Measurements from ENCODE around the gene HMOX1.

HMOX1 gene

GRCh38 chr22:35409783-35410662 is 29.1 kb downstream of the HMOX1 start:
- DNase-seq = no peak

DNA sequence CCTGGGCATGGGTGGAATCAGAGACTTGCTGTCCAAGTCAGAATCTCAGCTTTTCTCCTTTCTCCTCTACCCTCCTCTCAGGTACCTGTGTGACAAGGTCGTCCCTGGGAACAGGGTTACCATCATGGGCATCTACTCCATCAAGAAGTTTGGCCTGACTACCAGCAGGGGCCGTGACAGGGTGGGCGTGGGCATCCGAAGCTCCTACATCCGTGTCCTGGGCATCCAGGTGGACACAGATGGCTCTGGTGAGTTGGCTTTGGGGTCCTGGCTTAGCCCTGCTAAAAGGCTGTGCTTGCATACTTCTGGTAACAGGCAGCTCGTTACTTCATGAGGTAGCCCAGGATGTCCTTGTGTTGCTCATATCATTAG is 29.8 kb downstream of the HMOX1 start:
- no peak for DNase-seq

DNA sequence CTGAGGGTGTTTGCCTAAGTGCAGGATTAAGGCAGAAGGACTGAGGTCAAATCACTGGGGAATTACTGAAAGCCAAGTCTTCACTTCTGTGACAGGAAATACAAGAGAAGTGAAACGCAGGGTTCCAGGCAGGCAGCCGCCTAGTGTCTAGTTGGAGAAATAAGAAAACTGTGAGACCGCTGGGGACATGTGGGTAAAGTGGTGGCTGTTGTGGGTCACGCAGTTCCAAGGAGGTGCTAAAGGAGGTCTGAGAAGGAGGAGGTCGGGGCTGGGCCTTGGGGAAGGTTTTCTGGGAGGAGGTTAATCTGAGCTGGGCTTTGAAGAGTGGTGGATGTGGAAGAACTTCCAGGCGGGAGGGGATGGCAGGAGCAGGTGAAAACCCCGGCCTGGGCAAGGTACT is 30.2 kb downstream of the HMOX1 start:
- DNase-seq = no peak

- DNase-seq = no peak
Observed at GRCh38 chr22:35413624-35414023, 32.7 kb downstream of the HMOX1 start.

DNA sequence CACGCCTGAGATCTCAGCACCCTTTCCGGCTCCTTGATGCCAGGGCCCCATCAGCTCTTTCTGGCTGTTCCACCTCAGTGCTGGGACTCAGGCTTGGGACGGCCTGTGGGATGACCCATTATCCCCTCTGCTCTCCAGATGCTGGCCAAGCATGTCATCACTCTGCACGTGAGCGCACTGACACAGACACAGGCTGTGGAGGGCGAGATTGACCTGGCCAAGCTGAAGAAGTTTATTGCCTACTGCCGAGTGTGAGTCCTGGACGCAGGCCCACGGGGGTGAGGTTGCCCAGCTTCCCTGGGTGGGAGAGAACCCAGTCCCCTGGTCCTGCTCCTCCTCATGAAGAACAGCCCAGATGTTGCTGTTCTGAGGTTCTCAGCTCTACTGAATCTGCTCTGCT is 36.7 kb downstream of the HMOX1 start:
- no peak for DNase-seq

GRCh38 chr22:35418088-35418487 is 37.2 kb downstream of the HMOX1 start:
- no peak for DNase-seq

GRCh38 chr22:35418731-35419130 is 37.8 kb downstream of the HMOX1 start:
- DNase-seq = no peak

GRCh38 chr22:35419756-35420155 is 38.9 kb downstream of the HMOX1 start:
- no peak for DNase-seq

DNA sequence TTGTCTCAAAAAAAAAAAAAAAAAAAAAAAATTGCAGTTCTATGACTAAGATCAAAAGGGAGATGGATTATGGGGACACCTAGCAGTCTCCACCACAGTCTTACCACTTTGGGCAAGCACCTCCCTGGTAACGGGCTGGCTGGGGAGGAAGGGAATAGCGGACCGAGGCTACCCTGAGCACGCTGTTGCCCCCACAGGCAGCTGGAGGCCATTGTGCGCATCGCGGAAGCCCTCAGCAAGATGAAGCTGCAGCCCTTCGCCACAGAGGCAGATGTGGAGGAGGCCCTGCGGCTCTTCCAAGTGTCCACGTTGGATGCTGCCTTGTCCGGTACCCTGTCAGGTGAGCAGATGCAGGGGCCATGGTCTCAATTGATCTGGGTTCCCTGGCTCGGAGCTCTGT is 40.2 kb downstream of the HMOX1 start:
- DNase-seq = no peak

DNA sequence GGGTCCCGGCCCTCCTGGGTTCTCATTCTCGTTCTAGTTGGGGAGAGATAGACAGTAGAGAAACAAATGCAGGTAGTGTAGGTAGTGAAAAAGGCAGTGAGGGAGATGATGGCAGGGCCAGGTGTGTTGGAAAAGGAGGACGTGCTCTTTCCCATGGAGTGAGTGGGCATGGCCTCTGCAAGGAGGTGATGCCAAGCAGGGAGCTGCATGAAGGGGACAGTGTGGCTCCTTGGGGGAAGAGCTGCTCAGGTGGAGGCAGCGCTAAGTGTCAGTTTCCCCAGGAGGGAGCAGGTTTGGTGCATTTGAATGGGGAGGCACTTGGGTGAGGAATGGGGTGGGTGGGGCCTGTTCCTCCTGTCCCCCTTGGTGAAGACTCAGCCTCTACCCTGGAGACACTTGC is 41.2 kb downstream of the HMOX1 start:
- no peak for DNase-seq

DNA sequence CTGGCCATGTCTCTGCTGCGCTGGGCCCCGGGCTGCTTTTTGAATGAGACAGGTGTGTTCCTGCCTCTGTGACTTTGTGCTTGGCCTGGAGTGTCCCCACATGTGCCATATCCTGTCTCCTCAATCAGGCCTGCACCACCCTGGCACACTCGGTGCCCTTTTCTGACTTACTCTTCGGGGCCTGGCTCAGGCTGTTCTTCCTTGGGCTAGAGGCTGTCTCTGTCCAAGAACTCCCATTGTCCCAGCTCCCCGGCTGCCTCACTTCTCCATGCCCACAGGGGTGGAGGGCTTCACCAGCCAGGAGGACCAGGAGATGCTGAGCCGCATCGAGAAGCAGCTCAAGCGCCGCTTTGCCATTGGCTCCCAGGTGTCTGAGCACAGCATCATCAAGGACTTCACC is 42.0 kb downstream of the HMOX1 start:
- no peak for DNase-seq

GRCh38 chr22:35424081-35424480 is 43.2 kb downstream of the HMOX1 start:
- no peak for DNase-seq

DNA sequence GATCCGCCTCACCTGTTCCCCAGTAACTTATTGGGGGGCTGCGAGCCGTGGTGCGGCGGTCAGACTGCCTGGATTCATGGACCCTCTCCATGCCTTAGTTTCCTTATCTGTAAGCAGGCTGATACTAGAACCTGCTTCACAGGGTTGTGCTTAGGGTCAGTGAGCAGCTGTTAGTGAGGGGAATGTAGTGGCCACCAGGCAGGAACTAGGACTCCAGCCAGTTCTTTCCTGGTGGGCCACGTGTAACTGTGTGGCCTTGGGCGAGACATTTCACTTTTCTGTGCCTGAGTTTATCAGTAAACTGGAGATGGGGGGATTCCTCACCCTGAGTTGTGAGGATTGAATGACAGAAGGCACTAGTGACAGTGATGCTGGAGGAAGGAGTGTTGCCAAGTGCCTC is 43.9 kb downstream of the HMOX1 start:
- DNase-seq = no peak

GRCh38 chr22:35425546-35425945 is 44.6 kb downstream of the HMOX1 start:
- no peak for DNase-seq

DNA sequence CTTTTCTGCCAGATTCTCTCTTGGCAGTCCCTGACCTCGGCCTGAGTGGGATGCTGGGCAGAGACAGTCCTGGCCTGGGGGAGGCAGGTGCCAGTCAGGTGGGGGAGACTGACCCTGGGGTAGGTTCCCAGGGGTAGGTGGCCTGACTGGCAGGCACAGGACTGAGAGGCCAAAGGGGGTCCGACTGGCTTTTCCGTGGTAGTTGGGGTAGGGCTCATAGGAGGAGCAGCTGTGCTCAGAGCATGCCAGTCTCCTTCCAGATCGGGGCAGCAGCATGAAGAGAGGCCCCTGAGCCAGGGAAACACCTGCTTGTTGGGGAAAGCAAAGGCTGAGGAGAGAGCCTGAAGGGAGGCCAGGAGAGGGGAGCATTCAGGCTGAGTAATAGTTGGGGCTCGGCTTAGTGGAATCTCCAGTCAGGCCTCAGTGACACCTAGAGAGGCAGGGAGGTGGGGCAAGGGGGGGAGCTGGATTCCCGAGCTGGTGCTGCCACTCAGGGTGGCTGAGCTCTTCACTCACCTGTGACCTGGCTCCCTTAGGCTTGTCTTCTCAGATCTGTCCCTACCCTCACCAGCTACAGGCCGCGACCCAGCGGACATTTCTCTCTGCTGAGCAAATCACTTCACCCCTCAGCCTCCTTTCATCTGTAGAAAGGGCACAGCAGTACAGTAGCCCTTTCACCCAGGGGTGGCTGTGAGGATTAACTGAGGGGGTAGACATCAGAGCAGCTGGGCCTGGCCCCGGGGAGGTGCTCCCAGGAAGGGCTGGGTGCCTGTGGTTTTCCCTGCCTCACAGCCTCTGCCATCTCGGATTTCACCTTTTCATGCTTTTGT is 45.3 kb downstream of the HMOX1 start:
- DNase-seq = no peak

DNA sequence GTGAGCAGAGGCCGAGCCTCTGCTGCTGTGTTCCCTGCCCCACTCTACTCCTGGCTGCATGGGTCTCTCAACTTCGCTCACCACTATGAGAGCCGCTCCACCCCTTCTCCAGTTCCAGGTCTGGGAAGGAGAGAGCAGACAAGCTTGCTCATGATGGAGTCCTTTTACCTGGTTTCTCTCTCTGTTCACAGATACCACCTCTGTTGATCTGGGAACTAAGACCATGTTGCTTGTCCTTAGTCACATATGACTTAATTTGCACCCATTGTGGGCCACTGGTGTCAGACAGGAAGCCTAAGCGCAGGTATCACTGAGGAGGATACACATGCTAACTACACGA is 45.9 kb downstream of the HMOX1 start:
- DNase-seq = no peak

DNA sequence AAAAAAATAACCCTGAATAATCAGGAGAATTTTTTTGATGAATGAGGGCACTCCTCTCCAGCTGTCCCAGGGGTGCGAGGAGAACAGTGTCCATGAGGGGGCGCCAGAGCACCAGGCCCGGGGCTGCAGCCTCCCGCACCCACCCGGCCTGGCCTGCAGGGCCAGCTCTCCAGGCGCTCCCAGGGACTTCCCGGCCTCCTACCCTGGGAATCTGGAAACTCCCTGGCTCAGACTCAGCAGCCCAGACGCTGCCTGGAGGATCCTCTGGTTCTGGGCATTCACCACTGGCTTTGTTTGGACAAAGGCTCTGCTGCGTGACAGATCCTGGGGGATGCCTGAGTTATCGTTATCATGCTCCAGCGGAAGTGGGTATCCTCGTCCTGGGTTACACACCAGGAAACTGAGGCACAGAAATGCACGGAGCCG is 50.0 kb downstream of the HMOX1 start:
- peak; percentile 73 for DNase-seq

- DNase-seq = no peak
Observed at GRCh38 chr22:35431483-35432227, 50.8 kb downstream of the HMOX1 start.

GRCh38 chr22:35432228-35432905 is 51.5 kb downstream of the HMOX1 start:
- no peak for DNase-seq

GRCh38 chr22:35434061-35434710 is 53.3 kb downstream of the HMOX1 start:
- no peak for DNase-seq

GRCh38 chr22:35435201-35435740 is 54.4 kb downstream of the HMOX1 start:
- DNase-seq = no peak

- DNase-seq = no peak
Observed at GRCh38 chr22:35436421-35436820, 55.5 kb downstream of the HMOX1 start.

All from activated CD4-positive, alpha-beta T cell treated with anti-CD3 and anti-CD28 coated beads, Interleukin-2, amount 50 U/mL, for 1 hour (primary cell).